ENCODE data around the gene ZNF646.

ZNF646 gene

GRCh38 chr16:31043352-31043751 is 30.9 kb upstream of the ZNF646 start:
- H3K9me3 ChIP-seq (ENCODE audit: insufficient read depth, low read depth, low read length): no peaks in the 10 kb centered on the region
- no peak overlapping the region for H3K4me3 ChIP-seq (ENCODE audit: low read length)
- no peak overlapping the region for H3K9ac ChIP-seq (ENCODE audit: low read depth, low read length)
- H3K4me1 ChIP-seq (ENCODE audit: insufficient read depth, low read length): no peaks in the 10 kb centered on the region
- no peaks in the 10 kb centered on the region for H3K27me3 ChIP-seq (ENCODE audit: insufficient read depth, low read length)
- no peak overlapping the region for H3K27ac ChIP-seq (ENCODE audit: low read length)
- no peaks in the 10 kb centered on the region for H3K36me3 ChIP-seq (ENCODE audit: insufficient read depth, low read depth, low read length)

- Histone ChIP-seq H3K4me1 (ENCODE audit: insufficient read depth, low read length) (no peaks in the 10 kb centered on the region), H3K27ac (ENCODE audit: low read length) (no peak overlapping the region), H3K9me3 (ENCODE audit: insufficient read depth, low read depth, low read length) (no peaks in the 10 kb centered on the region), H3K27me3 (ENCODE audit: insufficient read depth, low read length) (no peaks in the 10 kb centered on the region), H3K9ac (ENCODE audit: low read depth, low read length) (no peak overlapping the region), H3K4me3 (ENCODE audit: low read length) (no peak overlapping the region), H3K36me3 (ENCODE audit: insufficient read depth, low read depth, low read length) (no peaks in the 10 kb centered on the region)
These were observed 30.2 kb upstream of the ZNF646 start for GRCh38 chr16:31043898-31044481.

DNA sequence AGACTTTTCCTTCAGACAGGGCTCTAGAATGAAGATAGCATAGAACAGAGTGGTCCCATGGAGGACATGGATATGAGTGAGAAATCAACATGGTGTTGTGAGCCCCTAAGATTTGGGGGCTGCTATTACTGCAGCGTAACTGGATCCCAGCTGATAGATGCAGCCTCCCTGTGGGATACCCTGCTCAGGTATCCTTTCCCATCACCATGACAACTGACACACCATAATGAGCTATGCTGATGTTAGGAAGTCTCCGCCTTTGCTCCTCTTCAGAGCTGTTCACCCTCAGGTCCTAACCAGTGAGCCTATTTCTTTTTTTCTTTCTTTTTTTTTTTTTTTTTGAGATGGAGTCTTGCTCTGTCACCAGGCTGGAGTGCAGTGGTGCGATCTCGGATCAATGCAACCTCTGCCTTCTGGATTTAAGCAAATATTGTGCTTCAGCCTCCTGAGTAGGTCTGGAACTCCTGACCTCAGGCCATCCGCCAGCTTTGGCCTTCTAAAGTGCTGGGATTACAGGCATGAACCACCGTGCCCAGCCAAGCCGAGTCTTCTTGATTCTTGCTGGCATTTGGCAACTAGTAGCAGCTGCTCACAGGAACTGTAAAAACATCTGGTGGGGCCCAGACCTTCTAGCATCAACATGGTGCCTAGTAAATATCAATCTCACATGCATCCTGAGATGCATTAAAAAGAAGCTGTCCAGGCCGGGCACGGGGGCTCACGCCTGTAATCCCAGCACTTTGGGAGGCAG is 23.8 kb upstream of the ZNF646 start:
- Histone ChIP-seq H3K36me3 (ENCODE audit: insufficient read depth, low read depth, low read length) (no peaks in the 10 kb centered on the region), H3K9me3 (ENCODE audit: insufficient read depth, low read depth, low read length) (no peaks in the 10 kb centered on the region), H3K27me3 (ENCODE audit: insufficient read depth, low read length) (no peaks in the 10 kb centered on the region), H3K27ac (ENCODE audit: low read length) (no peak overlapping the region), H3K4me1 (ENCODE audit: insufficient read depth, low read length) (no peaks in the 10 kb centered on the region), H3K4me3 (ENCODE audit: low read length) (no peak overlapping the region), H3K9ac (ENCODE audit: low read depth, low read length) (no peak overlapping the region)

DNA sequence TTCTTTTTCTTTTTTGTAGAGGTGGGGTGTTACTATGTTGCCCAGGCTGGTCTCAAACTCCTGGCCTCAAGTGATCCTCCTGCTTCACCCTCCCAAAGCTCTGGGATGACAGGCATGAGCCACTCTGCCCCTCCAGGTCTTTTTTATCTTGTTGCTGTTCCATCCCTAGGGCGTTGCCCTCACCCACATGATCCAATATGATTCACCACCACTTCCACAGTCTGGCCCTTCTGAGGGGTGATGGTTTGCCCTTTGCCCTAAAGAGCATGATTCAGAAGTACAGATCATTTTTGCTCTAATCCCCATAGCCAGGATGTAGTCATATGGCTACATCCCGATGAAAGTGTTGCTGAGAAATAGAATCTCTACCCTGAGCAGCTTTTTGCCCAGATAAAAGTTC is 22.1 kb upstream of the ZNF646 start:
- Histone ChIP-seq H3K27me3 (ENCODE audit: insufficient read depth, low read length) (no peaks in the 10 kb centered on the region), H3K9ac (ENCODE audit: low read depth, low read length) (no peak overlapping the region), H3K4me3 (ENCODE audit: low read length) (no peak overlapping the region), H3K9me3 (ENCODE audit: insufficient read depth, low read depth, low read length) (no peaks in the 10 kb centered on the region), H3K4me1 (ENCODE audit: insufficient read depth, low read length) (no peaks in the 10 kb centered on the region; the same call in 1 of the 2 replicates), H3K27ac (ENCODE audit: low read length) (no peak overlapping the region), H3K36me3 (ENCODE audit: insufficient read depth, low read depth, low read length) (no peaks in the 10 kb centered on the region)

- H3K9ac ChIP-seq (ENCODE audit: low read depth, low read length): no peak overlapping the region
- H3K4me1 ChIP-seq (ENCODE audit: insufficient read depth, low read length): no peaks in the 10 kb centered on the region; the same call in 1 of the 2 replicates
- peaks cover 9% of the 10 kb centered on the region for H3K36me3 ChIP-seq (ENCODE audit: insufficient read depth, low read depth, low read length)
- no peak overlapping the region for H3K4me3 ChIP-seq (ENCODE audit: low read length)
- no peaks in the 10 kb centered on the region for H3K9me3 ChIP-seq (ENCODE audit: insufficient read depth, low read depth, low read length)
- no peak overlapping the region for H3K27ac ChIP-seq (ENCODE audit: low read length)
- H3K27me3 ChIP-seq (ENCODE audit: insufficient read depth, low read length): no peaks in the 10 kb centered on the region
These were observed 18.6 kb upstream of the ZNF646 start for GRCh38 chr16:31055613-31056012.

DNA sequence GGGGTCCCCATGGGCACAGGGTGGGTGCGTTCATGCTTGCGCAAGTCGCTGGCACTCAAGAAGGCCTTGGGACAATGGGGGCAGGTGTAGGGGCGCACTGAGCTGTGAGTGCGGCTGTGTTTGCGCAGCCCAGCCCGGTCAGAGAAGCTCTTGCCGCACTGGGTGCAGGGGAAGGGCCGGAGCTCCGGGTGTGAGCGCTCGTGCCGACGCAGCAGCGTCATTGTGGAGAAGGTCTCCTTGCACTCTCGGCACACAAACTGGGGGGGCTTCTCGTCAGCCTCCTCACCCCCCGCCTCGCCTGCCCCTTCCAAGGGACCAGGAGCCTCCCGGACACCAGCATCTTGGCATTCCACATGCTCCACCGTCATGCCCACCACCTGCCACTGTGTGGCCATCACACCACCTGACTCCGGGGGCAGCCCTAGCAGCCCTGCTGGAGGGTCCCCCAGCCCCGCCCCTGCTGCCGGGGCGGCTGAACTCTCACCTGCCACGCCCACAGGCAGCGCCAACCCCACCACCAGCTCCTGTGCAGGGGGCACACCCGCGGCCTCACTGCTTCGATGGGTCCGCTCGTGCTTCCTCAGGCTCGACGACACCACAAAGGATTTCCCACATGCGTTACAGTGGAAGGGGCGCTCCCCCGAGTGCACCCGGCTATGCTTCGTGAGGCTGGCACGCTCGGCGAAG is 13.0 kb upstream of the ZNF646 start:
- H3K36me3 ChIP-seq (ENCODE audit: insufficient read depth, low read depth, low read length): peaks cover 42% of the 10 kb centered on the region
- H3K4me3 ChIP-seq (ENCODE audit: low read length): no peak overlapping the region
- H3K4me1 ChIP-seq (ENCODE audit: insufficient read depth, low read length): no peaks in the 10 kb centered on the region
- no peak overlapping the region for H3K9ac ChIP-seq (ENCODE audit: low read depth, low read length)
- H3K9me3 ChIP-seq (ENCODE audit: insufficient read depth, low read depth, low read length): no peaks in the 10 kb centered on the region
- H3K27ac ChIP-seq (ENCODE audit: low read length): no peak overlapping the region
- no peaks in the 10 kb centered on the region for H3K27me3 ChIP-seq (ENCODE audit: insufficient read depth, low read length)

GRCh38 chr16:31061813-31062440 is 12.3 kb upstream of the ZNF646 start:
- Histone ChIP-seq H3K36me3 (ENCODE audit: insufficient read depth, low read depth, low read length) (peaks cover 42% of the 10 kb centered on the region), H3K27me3 (ENCODE audit: insufficient read depth, low read length) (no peaks in the 10 kb centered on the region), H3K9ac (ENCODE audit: low read depth, low read length) (no peak overlapping the region), H3K4me1 (ENCODE audit: insufficient read depth, low read length) (no peaks in the 10 kb centered on the region), H3K27ac (ENCODE audit: low read length) (no peak overlapping the region), H3K4me3 (ENCODE audit: low read length) (no peak overlapping the region), H3K9me3 (ENCODE audit: insufficient read depth, low read depth, low read length) (no peaks in the 10 kb centered on the region)

DNA sequence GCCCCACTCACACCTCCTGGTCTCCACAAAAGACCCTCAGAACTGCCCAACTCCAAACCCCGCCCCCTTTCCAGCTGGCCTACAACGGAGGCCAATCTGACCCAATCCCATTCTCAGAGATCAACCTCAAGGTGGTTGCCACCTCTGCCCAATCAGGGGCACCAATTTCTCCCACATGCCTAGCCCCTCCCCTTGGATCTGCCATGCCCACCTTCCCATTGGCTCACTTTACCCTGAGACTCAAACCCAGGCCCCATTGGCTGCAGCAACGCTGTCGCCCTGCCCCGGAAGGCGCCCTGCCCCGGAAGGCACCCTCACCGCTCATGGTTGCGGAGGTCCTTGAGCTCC is 10.8 kb upstream of the ZNF646 start:
- H3K27me3 ChIP-seq (ENCODE audit: insufficient read depth, low read length): no peaks in the 10 kb centered on the region
- peaks cover 42% of the 10 kb centered on the region for H3K36me3 ChIP-seq (ENCODE audit: insufficient read depth, low read depth, low read length)
- no peak overlapping the region for H3K27ac ChIP-seq (ENCODE audit: low read length)
- no peaks in the 10 kb centered on the region for H3K4me1 ChIP-seq (ENCODE audit: insufficient read depth, low read length)
- H3K9ac ChIP-seq (ENCODE audit: low read depth, low read length): no peak overlapping the region
- no peak overlapping the region for H3K4me3 ChIP-seq (ENCODE audit: low read length)
- no peaks in the 10 kb centered on the region for H3K9me3 ChIP-seq (ENCODE audit: insufficient read depth, low read depth, low read length)

- no peaks in the 10 kb centered on the region for H3K9me3 ChIP-seq (ENCODE audit: insufficient read depth, low read depth, low read length)
- no peaks in the 10 kb centered on the region for H3K4me1 ChIP-seq (ENCODE audit: insufficient read depth, low read length)
- no peak overlapping the region for H3K4me3 ChIP-seq (ENCODE audit: low read length)
- H3K36me3 ChIP-seq (ENCODE audit: insufficient read depth, low read depth, low read length): peaks cover 42% of the 10 kb centered on the region
- no peaks in the 10 kb centered on the region for H3K27me3 ChIP-seq (ENCODE audit: insufficient read depth, low read length)
- no peak overlapping the region for H3K9ac ChIP-seq (ENCODE audit: low read depth, low read length)
- H3K27ac ChIP-seq (ENCODE audit: low read length): no peak overlapping the region
These were observed 10.2 kb upstream of the ZNF646 start for GRCh38 chr16:31063843-31064611.

DNA sequence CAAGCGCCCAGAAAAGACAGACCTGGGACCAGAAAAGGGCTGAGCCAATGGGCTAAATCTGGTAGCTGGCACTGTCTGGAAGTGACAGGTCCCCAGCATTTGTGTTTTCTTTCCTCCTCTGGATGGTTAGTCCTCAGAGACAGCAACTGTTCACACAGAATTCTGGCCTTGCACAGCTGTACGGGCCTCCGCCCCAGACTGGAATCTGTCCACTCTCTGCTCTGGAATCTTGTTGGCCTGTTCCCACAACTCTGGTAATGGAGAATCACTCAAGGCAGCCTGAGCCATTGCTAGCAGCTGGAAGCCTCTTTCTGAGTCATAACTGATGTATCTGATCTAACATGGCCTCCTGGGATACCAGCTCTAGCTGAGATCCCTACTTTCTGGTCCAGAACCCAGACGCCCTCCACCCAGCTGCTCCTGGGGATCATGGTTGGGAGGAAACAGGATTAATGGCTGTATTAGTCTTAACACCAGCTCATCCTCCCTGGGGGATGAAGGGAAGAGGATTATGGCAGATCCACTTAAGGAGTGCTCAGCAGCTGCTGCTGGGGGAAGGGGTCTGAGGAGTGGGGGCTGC is 9.2 kb upstream of the ZNF646 start:
- Histone ChIP-seq H3K36me3 (ENCODE audit: insufficient read depth, low read depth, low read length) (peaks cover 37% of the 10 kb centered on the region; the same call in 1 of the 2 replicates), H3K4me3 (ENCODE audit: low read length) (no peak overlapping the region), H3K9me3 (ENCODE audit: insufficient read depth, low read depth, low read length) (no peaks in the 10 kb centered on the region), H3K9ac (ENCODE audit: low read depth, low read length) (no peak overlapping the region), H3K4me1 (ENCODE audit: insufficient read depth, low read length) (no peaks in the 10 kb centered on the region), H3K27ac (ENCODE audit: low read length) (no peak overlapping the region), H3K27me3 (ENCODE audit: insufficient read depth, low read length) (no peaks in the 10 kb centered on the region)

GRCh38 chr16:31067342-31067741 is 6.9 kb upstream of the ZNF646 start:
- Histone ChIP-seq H3K27ac (ENCODE audit: low read length) (no peak overlapping the region), H3K9me3 (ENCODE audit: insufficient read depth, low read depth, low read length) (no peaks in the 10 kb centered on the region), H3K4me3 (ENCODE audit: low read length) (no peak overlapping the region), H3K4me1 (ENCODE audit: insufficient read depth, low read length) (peaks cover 6% of the 10 kb centered on the region), H3K27me3 (ENCODE audit: insufficient read depth, low read length) (no peaks in the 10 kb centered on the region), H3K9ac (ENCODE audit: low read depth, low read length) (no peak overlapping the region), H3K36me3 (ENCODE audit: insufficient read depth, low read depth, low read length) (peaks cover 17% of the 10 kb centered on the region; the same call in 1 of the 2 replicates)
